OCI-LY3 (cell line): Measurements from ENCODE around the gene ERCC5.

Experiments used
- CTCF ChIP-seq: fragments of 200-600, 300-600 bp; sonication (generic); IDR thresholded peaks from 2 replicates; pipeline ENCODE4 v1.5.1; 2014; ENCODE audit warnings: antibody characterized with exemption, low read length, low read depth
- EZH2phosphoT487 ChIP-seq: fragments of 200-600 bp; shearing (Covaris generic); IDR thresholded peaks from 2 replicates; pipeline ENCODE4 v1.6.1; 2018; ENCODE audit warnings: antibody characterized with exemption, mixed run types, low read depth

GRCh38 chr13:102815788-102816187 is 30.0 kb upstream of the ERCC5 start:
- no peak for TF ChIP-seq CTCF
- no peak for TF ChIP-seq EZH2phosphoT487
